Activated CD8-positive, alpha-beta memory T cell treated with anti-CD3 and anti-CD28 coated beads for 1 hour (primary cell): Measurements from ENCODE around the gene ALKBH7.

Experiments used
- DNase-seq, 2 donors: peaks; one replicate each; pipeline ENCODE4 v3.0.0-alpha.2; 2020; ENCODE audit warnings: low read depth in 1 of 2; ENCODE audit errors: extremely low read depth in 1 of 2

The ALKBH7 gene

GRCh38 chr19:6423499-6424194 is 51.1 kb downstream of the ALKBH7 start:
- no peak for DNase-seq

GRCh38 chr19:6424195-6424938 is 51.8 kb downstream of the ALKBH7 start, which contains the start of gene KHSRP:
KHSRP (minus strand) TSS chr19:6424811; CDS start chr19:6424701, 110 bp downstream.
- DNase-seq: no peak
